Measurements from ENCODE around the gene MSANTD2.

- TF ChIP-seq ZBTB33 (IDR thresholded peaks at IDR 0.05; ENCODE audit: borderline replicate concordance, low read depth) (no peak), EP300 (IDR thresholded peaks at IDR 0.05; ENCODE audit: borderline replicate concordance in 1 of 2, low read depth in 1 of 2, low read length in 1 of 2) (no peak)
- TF ChIP-seq, protein P1, sequence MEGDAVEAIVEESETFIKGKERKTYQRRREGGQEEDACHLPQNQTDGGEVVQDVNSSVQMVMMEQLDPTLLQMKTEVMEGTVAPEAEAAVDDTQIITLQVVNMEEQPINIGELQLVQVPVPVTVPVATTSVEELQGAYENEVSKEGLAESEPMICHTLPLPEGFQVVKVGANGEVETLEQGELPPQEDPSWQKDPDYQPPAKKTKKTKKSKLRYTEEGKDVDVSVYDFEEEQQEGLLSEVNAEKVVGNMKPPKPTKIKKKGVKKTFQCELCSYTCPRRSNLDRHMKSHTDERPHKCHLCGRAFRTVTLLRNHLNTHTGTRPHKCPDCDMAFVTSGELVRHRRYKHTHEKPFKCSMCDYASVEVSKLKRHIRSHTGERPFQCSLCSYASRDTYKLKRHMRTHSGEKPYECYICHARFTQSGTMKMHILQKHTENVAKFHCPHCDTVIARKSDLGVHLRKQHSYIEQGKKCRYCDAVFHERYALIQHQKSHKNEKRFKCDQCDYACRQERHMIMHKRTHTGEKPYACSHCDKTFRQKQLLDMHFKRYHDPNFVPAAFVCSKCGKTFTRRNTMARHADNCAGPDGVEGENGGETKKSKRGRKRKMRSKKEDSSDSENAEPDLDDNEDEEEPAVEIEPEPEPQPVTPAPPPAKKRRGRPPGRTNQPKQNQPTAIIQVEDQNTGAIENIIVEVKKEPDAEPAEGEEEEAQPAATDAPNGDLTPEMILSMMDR (IDR thresholded peaks at IDR 0.05): no peak
These were observed 45.5 kb downstream of the MSANTD2 start for GRCh38 chr11:124754710-124755109.

Measured in SK-N-SH (cell line).